Measurements from ENCODE around the gene PER1. TPM values are rescaled to one million over a fixed set of nuclear protein-coding genes. Genes with fewer than 3 reads are reported as not detected.

PER1 gene
- total RNA-seq, 3 donors from 2014 or later: 97.3 to 167 (median 115) TPM

GRCh38 chr17:8141741-8142140 is 10.5 kb downstream of the PER1 start:
- no peaks in the 10 kb centered on the region for H3K27me3 ChIP-seq
- peaks cover 0 to 7% of the 10 kb centered on the region in 2 donors for H3K4me1 ChIP-seq
- no peak for DNase-seq (ENCODE audit: low spot score in 2 of 2)
- no peaks in the 10 kb centered on the region for H3K9me3 ChIP-seq
- H3K36me3 ChIP-seq: peaks cover 29% of the 10 kb centered on the region
- TF ChIP-seq POLR2A (IDR thresholded peaks at IDR 0.05): no peak
- no peak for TF ChIP-seq CTCF (IDR thresholded peaks at IDR 0.05)
- no peak for TF ChIP-seq POLR2AphosphoS5 (IDR thresholded peaks at IDR 0.05)
- H3K27ac ChIP-seq: peak overlapping the region in 1 of 2 donors; percentile 46
- intact Hi-C loops (cut with DNase I; ENCODE audit: low total_unique reads): no loop called here
- no peak overlapping the region for H3K4me3 ChIP-seq

- TF ChIP-seq CTCF (IDR thresholded peaks at IDR 0.05) (no peak), POLR2A (IDR thresholded peaks at IDR 0.05) (no peak), POLR2AphosphoS5 (IDR thresholded peaks at IDR 0.05) (peak in 1 of 3 donors; percentile 35)
- Histone ChIP-seq H3K27ac (peak overlapping the region in 1 of 2 donors; percentile 92), H3K36me3 (peaks cover 22% of the 10 kb centered on the region), H3K9me3 (no peaks in the 10 kb centered on the region), H3K27me3 (no peaks in the 10 kb centered on the region), H3K4me1 (peaks cover 0 to 7% of the 10 kb centered on the region in 2 donors), H3K4me3 (no peak overlapping the region)
- intact Hi-C loops (cut with DNase I; ENCODE audit: low total_unique reads): no loop called here
- DNase-seq (ENCODE audit: low spot score in 2 of 2): peak in 1 of 2 donors; percentile 44
Measured at GRCh38 chr17:8141045-8141444, 11.2 kb downstream of the PER1 start.

GRCh38 chr17:8140065-8141029 is 11.9 kb downstream of the PER1 start:
- H3K4me1 ChIP-seq: peaks cover 0 to 7% of the 10 kb centered on the region in 2 donors
- DNase-seq (ENCODE audit: low spot score in 2 of 2): peak in 1 of 2 donors; percentile 59
- peak overlapping the region; percentile 87 to 92 for H3K27ac ChIP-seq

GRCh38 chr17:8138672-8139371 is 13.4 kb downstream of the PER1 start:
- intact Hi-C loops (cut with DNase I; ENCODE audit: low total_unique reads): loop anchor here (10.0 kb wide), 1 partner anchor 76 kb away; the partner anchor contains the start of gene AURKB
- Histone ChIP-seq H3K27ac (peak overlapping the region; percentile 87 to 92), H3K27me3 (no peaks in the 10 kb centered on the region), H3K4me1 (peaks cover 0 to 7% of the 10 kb centered on the region in 2 donors), H3K4me3 (peak overlapping the region in 2 of 3 donors; percentile 32 to 52), H3K36me3 (peaks cover 8% of the 10 kb centered on the region), H3K9me3 (no peaks in the 10 kb centered on the region)
- TF ChIP-seq POLR2AphosphoS5 (IDR thresholded peaks at IDR 0.05) (peak; percentile 88 to 95 (median 91)), CTCF (IDR thresholded peaks at IDR 0.05) (peak; percentile 85 to 99 (median 93)), POLR2A (IDR thresholded peaks at IDR 0.05) (peak; percentile 54)
- DNase-seq (ENCODE audit: low spot score in 2 of 2): peak; percentile 96 to 97

More at GRCh38 chr17:8140065-8141029, 11.9 kb downstream of the PER1 start:
- Histone ChIP-seq H3K9me3 (no peaks in the 10 kb centered on the region), H3K4me3 (no peak overlapping the region), H3K36me3 (peaks cover 16% of the 10 kb centered on the region), H3K27me3 (no peaks in the 10 kb centered on the region)
- TF ChIP-seq CTCF (IDR thresholded peaks at IDR 0.05): no peak
- TF ChIP-seq POLR2A (IDR thresholded peaks at IDR 0.05): no peak
- TF ChIP-seq POLR2AphosphoS5 (IDR thresholded peaks at IDR 0.05): peak in 1 of 3 donors; percentile 12
- intact Hi-C loops (cut with DNase I; ENCODE audit: low total_unique reads): no loop called here
